ENCODE results near the gene ATG4A. TPM values are rescaled to one million over a fixed set of nuclear protein-coding genes. Genes with fewer than 3 reads are reported as not detected.

ATG4A gene
- total and polyA plus RNA-seq, 2 of the 8 experiments (the other 6 are each of a cell fraction or from before 2014, with no cell fraction given) = 1.2 to 2.0 TPM

DNA sequence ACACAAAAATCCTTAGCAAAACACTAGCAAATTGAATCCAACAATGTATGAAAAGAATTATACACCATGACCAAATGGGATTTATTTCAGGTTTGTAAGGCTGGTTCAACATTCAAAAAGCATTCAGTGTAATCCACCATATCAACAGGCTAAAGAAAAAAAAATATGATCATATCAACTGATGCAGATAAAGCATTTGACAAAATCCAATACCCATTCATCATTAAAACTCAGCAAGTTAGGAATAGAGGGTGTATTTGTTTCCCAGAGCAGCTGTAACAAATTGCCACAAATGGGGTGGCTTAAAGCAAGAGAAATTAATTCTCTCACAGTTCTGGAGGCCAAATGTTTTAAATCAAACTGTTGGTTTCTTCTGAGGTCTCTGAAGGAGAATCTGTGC, 36.0 kb upstream of the ATG4A start (continued):
- TF ChIP-seq, protein P1, sequence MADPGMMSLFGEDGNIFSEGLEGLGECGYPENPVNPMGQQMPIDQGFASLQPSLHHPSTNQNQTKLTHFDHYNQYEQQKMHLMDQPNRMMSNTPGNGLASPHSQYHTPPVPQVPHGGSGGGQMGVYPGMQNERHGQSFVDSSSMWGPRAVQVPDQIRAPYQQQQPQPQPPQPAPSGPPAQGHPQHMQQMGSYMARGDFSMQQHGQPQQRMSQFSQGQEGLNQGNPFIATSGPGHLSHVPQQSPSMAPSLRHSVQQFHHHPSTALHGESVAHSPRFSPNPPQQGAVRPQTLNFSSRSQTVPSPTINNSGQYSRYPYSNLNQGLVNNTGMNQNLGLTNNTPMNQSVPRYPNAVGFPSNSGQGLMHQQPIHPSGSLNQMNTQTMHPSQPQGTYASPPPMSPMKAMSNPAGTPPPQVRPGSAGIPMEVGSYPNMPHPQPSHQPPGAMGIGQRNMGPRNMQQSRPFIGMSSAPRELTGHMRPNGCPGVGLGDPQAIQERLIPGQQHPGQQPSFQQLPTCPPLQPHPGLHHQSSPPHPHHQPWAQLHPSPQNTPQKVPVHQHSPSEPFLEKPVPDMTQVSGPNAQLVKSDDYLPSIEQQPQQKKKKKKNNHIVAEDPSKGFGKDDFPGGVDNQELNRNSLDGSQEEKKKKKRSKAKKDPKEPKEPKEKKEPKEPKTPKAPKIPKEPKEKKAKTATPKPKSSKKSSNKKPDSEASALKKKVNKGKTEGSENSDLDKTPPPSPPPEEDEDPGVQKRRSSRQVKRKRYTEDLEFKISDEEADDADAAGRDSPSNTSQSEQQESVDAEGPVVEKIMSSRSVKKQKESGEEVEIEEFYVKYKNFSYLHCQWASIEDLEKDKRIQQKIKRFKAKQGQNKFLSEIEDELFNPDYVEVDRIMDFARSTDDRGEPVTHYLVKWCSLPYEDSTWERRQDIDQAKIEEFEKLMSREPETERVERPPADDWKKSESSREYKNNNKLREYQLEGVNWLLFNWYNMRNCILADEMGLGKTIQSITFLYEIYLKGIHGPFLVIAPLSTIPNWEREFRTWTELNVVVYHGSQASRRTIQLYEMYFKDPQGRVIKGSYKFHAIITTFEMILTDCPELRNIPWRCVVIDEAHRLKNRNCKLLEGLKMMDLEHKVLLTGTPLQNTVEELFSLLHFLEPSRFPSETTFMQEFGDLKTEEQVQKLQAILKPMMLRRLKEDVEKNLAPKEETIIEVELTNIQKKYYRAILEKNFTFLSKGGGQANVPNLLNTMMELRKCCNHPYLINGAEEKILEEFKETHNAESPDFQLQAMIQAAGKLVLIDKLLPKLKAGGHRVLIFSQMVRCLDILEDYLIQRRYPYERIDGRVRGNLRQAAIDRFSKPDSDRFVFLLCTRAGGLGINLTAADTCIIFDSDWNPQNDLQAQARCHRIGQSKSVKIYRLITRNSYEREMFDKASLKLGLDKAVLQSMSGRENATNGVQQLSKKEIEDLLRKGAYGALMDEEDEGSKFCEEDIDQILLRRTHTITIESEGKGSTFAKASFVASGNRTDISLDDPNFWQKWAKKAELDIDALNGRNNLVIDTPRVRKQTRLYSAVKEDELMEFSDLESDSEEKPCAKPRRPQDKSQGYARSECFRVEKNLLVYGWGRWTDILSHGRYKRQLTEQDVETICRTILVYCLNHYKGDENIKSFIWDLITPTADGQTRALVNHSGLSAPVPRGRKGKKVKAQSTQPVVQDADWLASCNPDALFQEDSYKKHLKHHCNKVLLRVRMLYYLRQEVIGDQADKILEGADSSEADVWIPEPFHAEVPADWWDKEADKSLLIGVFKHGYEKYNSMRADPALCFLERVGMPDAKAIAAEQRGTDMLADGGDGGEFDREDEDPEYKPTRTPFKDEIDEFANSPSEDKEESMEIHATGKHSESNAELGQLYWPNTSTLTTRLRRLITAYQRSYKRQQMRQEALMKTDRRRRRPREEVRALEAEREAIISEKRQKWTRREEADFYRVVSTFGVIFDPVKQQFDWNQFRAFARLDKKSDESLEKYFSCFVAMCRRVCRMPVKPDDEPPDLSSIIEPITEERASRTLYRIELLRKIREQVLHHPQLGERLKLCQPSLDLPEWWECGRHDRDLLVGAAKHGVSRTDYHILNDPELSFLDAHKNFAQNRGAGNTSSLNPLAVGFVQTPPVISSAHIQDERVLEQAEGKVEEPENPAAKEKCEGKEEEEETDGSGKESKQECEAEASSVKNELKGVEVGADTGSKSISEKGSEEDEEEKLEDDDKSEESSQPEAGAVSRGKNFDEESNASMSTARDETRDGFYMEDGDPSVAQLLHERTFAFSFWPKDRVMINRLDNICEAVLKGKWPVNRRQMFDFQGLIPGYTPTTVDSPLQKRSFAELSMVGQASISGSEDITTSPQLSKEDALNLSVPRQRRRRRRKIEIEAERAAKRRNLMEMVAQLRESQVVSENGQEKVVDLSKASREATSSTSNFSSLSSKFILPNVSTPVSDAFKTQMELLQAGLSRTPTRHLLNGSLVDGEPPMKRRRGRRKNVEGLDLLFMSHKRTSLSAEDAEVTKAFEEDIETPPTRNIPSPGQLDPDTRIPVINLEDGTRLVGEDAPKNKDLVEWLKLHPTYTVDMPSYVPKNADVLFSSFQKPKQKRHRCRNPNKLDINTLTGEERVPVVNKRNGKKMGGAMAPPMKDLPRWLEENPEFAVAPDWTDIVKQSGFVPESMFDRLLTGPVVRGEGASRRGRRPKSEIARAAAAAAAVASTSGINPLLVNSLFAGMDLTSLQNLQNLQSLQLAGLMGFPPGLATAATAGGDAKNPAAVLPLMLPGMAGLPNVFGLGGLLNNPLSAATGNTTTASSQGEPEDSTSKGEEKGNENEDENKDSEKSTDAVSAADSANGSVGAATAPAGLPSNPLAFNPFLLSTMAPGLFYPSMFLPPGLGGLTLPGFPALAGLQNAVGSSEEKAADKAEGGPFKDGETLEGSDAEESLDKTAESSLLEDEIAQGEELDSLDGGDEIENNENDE (IDR thresholded peaks at IDR 0.05; ENCODE audit: insufficient replicate concordance, low read length) = no peak
- no peak for TF ChIP-seq SUZ12 (IDR thresholded peaks at IDR 0.05; ENCODE audit: low read length)
- TF ChIP-seq SIRT6 (IDR thresholded peaks at IDR 0.05; ENCODE audit: low read length) = no peak
- no peak for TF ChIP-seq TEAD4 (IDR thresholded peaks at IDR 0.05; ENCODE audit: low read depth, low read length)
- no peak for TF ChIP-seq ZNF274 (IDR thresholded peaks at IDR 0.05; ENCODE audit: borderline replicate concordance, extremely low read depth, low read length)
- TF ChIP-seq TBP (IDR thresholded peaks at IDR 0.05; ENCODE audit: low read depth, low read length) = no peak

All from H1 (cell line).